Endothelial cell of umbilical vein (primary cell): ENCODE measurements around the gene ANKZF1. TPM values are rescaled to one million over a fixed set of nuclear protein-coding genes. Genes with fewer than 3 reads are reported as not detected.

ENCODE experiments used
- BruUV-seq: library from RNA; stranded (reverse); fragments of 400-500 nt; replicated peaks from 2 replicates; lab custom pipeline; 2021; lab: Mats Ljungman, UMichigan
- CTCF ChIA-PET: fragments of 300-600, 350-600 bp; sonication (Branson Sonifier 250); formaldehyde crosslinking; loops from one replicate; lab custom pipeline; 2021; ENCODE audit warnings: antibody characterized with exemption, inconsistent platforms; lab: Charles Lee
- POLR2A ChIA-PET: fragments of 300-600, 350-600 bp; sonication (Branson Sonifier 250); formaldehyde crosslinking; loops from one replicate; lab custom pipeline; 2021; ENCODE audit warnings: antibody characterized with exemption, inconsistent platforms; lab: Charles Lee
- DNase-seq: peaks from one replicate; pipeline ENCODE4 v3.0.0-alpha.2; 2011; ENCODE audit warnings: low read depth, low spot score
- FAIRE-seq: peaks from 2 replicates; lab custom pipeline; 2011; peaks lifted over from hg19 to GRCh38; lab: Jason Lieb, UNC
- H2AFZ ChIP-seq: 2 replicates; pipeline ENCODE4 v1.6.0; 2012; ENCODE audit warnings: low read depth, low read length, control low read depth, inconsistent platforms
- H3K27ac ChIP-seq: 2 replicates; pipeline ENCODE4 v1.5.1; 2011; ENCODE audit warnings: low read depth, mild to moderate bottlenecking, control low read depth, low read length, moderate library complexity; ENCODE audit not compliant: insufficient read depth
- H3K27me3 ChIP-seq, 2 experiments: 2 replicates each; pipeline versions ENCODE4 v1.6.0 to v1.6.1; 2011; ENCODE audit warnings: low read length in 2 of 2, mixed read lengths in 1 of 2; ENCODE audit not compliant: control insufficient read depth in 2 of 2, insufficient read depth in 2 of 2
- H3K36me3 ChIP-seq, 2 experiments: 2 replicates in 1 of 2; 3 replicates in 1 of 2; pipeline ENCODE4 v1.5.1; 2011; ENCODE audit warnings: low read length in 2 of 2, mild to moderate bottlenecking in 1 of 2, moderate library complexity in 1 of 2; ENCODE audit not compliant: control insufficient read depth in 2 of 2, insufficient read depth in 2 of 2; ENCODE audit errors: extremely low read depth in 1 of 2
- H3K4me1 ChIP-seq: 3 replicates; pipeline ENCODE4 v1.5.1; 2011; ENCODE audit warnings: mild to moderate bottlenecking, low read length; ENCODE audit not compliant: control insufficient read depth, insufficient read depth; ENCODE audit errors: extremely low read depth
- H3K4me2 ChIP-seq: 2 replicates; pipeline ENCODE4 v1.6.1; 2011; ENCODE audit warnings: low read length, control low read depth, mixed read lengths; ENCODE audit not compliant: insufficient read depth
- H3K4me3 ChIP-seq, 3 experiments: fragments of 200-600 bp in 1 of 3; sonication (generic), shearing (Covaris generic) in 1 of 3; replicated peaks in 1 of 3; 2 replicates each; pipeline ENCODE4 v1.5.1; 2011 to 2016; ENCODE audit warnings: control low read depth in 3 of 3, low read length in 3 of 3, mild to moderate bottlenecking in 2 of 3, inconsistent platforms in 1 of 3, low read depth in 1 of 3, moderate library complexity in 1 of 3; ENCODE audit not compliant: insufficient read depth in 1 of 3
- H3K79me2 ChIP-seq: 2 replicates; pipeline ENCODE4 v1.6.0; 2012; ENCODE audit warnings: low read length, inconsistent platforms; ENCODE audit not compliant: control insufficient read depth, insufficient read depth
- H3K9ac ChIP-seq: replicated peaks from 2 replicates; pipeline ENCODE3; 2011; ENCODE audit warnings: low read length, control low read depth; ENCODE audit not compliant: insufficient read depth; ENCODE audit errors: extremely low read depth
- H3K9me1 ChIP-seq: replicated peaks from 3 replicates; pipeline ENCODE4 v1.6.0; 2011; ENCODE audit warnings: mild to moderate bottlenecking, low read length; ENCODE audit not compliant: control insufficient read depth, insufficient read depth; ENCODE audit errors: extremely low read depth
- H3K9me3 ChIP-seq: replicated peaks from 2 replicates; pipeline ENCODE4 v1.5.1; 2012; ENCODE audit warnings: low read length, inconsistent platforms; ENCODE audit not compliant: control insufficient read depth, insufficient read depth
- H4K20me1 ChIP-seq: replicated peaks from 2 replicates; pipeline ENCODE3; 2011; ENCODE audit warnings: mild to moderate bottlenecking, low read length; ENCODE audit not compliant: control insufficient read depth, insufficient read depth; ENCODE audit errors: extremely low read depth
- FOS ChIP-seq: IDR thresholded peaks from 2 replicates; pipeline ENCODE4 v1.6.1; 2011; ENCODE audit warnings: mild to moderate bottlenecking, low read length, moderate library complexity, borderline replicate concordance; ENCODE audit not compliant: insufficient read depth
- GATA2 ChIP-seq: IDR thresholded peaks from 2 replicates; pipeline ENCODE4 v1.7.0; 2011; ENCODE audit warnings: low read depth, mild to moderate bottlenecking, moderate library complexity, mixed read lengths, low read length; ENCODE audit not compliant: insufficient read length, insufficient read depth
- JUN ChIP-seq: IDR thresholded peaks from 2 replicates; pipeline ENCODE4 v1.6.1; 2011; ENCODE audit warnings: borderline replicate concordance, low read depth; ENCODE audit not compliant: insufficient read length, insufficient read depth
- MYC ChIP-seq: IDR thresholded peaks from one replicate; pipeline ENCODE4 v1.6.1; 2011; ENCODE audit warnings: mild to moderate bottlenecking, low read depth, low read length
- dilution Hi-C: fragments of 300-500 bp; cut with MboI; formaldehyde crosslinking; loops from one replicate; pipeline ENCODE4 v1.15.0; 2019; ENCODE audit warnings: low sequenced_read_pairs; ENCODE audit not compliant: extremely low pct_ligation_motif_present
- intact Hi-C: fragments of 100-400 bp; cut with micrococcal nuclease; formaldehyde crosslinking; loops from one replicate; pipeline ENCODE4 v1.10.0; 2022
- polyA plus RNA-seq, 4 experiments: library from polyadenylated mRNA; depleted of rRNA in 3 of 4; stranded (reverse) in 3 of 4; unstranded in 1 of 4; fragments of >200 nt; gene quantifications; 2 replicates each; pipeline versions ENCODE4 v1.2.1 to v1.2.3, GENCODE V29; 2011 to 2012; ENCODE audit warnings: missing spikeins in 1 of 4
- total RNA-seq: library from RNA; stranded (reverse); gene quantifications from 2 replicates; pipeline ENCODE4 v1.2.3, GENCODE V29; 2021
- TF ChIP-seq, protein P1 (sequence below), 2 donors: IDR thresholded peaks; 1 replicate in 1 of 2; 2 replicates in 1 of 2; pipeline ENCODE4 v1.5.1; 2011; ENCODE audit warnings: low read length in 2 of 2, mild to moderate bottlenecking in 2 of 2, moderate library complexity in 2 of 2, control low read depth in 1 of 2, inconsistent platforms in 1 of 2, low read depth in 1 of 2; ENCODE audit not compliant: insufficient read depth in 1 of 2; ENCODE audit errors: extremely low read depth in 1 of 2

Gene ANKZF1
- total and polyA plus RNA-seq, 2 donors (not counting 3 experiments of a cell fraction or from before 2014, with no cell fraction given), result 26.5 to 36.2 TPM

- intact Hi-C loops (no loop called here), dilution Hi-C loops (no loop called here)
- H3K4me2 ChIP-seq, result no peak overlapping the region
- H3K4me3 ChIP-seq, result peak overlapping the region in 1 of 3 experiments; percentile 19
- no peaks in the 10 kb centered on the region for H3K27me3 ChIP-seq
- no peak overlapping the region for H3K9ac ChIP-seq
- POLR2A ChIA-PET, result no interaction called here
- no peaks in the 10 kb centered on the region for H4K20me1 ChIP-seq
- DNase-seq (peak; percentile 15), FAIRE-seq (no peak)
- peaks cover 15% of the 10 kb centered on the region for H3K79me2 ChIP-seq
- H3K36me3 ChIP-seq, result peaks cover 2% of the 10 kb centered on the region in 2 experiments
- no peaks in the 10 kb centered on the region for H3K9me3 ChIP-seq
- H3K4me1 ChIP-seq, result peaks cover 11% of the 10 kb centered on the region
- H3K27ac ChIP-seq, result no peak overlapping the region
- H2AFZ ChIP-seq, result peak overlapping the region; percentile 44
- no peaks in the 10 kb centered on the region for H3K9me1 ChIP-seq
- TF ChIP-seq JUN (no peak), GATA2 (no peak), FOS (no peak), MYC (no peak)
- TF ChIP-seq, protein P1, sequence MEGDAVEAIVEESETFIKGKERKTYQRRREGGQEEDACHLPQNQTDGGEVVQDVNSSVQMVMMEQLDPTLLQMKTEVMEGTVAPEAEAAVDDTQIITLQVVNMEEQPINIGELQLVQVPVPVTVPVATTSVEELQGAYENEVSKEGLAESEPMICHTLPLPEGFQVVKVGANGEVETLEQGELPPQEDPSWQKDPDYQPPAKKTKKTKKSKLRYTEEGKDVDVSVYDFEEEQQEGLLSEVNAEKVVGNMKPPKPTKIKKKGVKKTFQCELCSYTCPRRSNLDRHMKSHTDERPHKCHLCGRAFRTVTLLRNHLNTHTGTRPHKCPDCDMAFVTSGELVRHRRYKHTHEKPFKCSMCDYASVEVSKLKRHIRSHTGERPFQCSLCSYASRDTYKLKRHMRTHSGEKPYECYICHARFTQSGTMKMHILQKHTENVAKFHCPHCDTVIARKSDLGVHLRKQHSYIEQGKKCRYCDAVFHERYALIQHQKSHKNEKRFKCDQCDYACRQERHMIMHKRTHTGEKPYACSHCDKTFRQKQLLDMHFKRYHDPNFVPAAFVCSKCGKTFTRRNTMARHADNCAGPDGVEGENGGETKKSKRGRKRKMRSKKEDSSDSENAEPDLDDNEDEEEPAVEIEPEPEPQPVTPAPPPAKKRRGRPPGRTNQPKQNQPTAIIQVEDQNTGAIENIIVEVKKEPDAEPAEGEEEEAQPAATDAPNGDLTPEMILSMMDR (IDR thresholded peaks at IDR 0.05; ENCODE audit: extremely low read depth in 1 of 2, insufficient read depth in 1 of 2, low read depth in 1 of 2, low read length in 2 of 2), result no peak
- CTCF ChIA-PET, result interaction anchor here (1.8 kb wide), 1 partner anchor 13 kb away, joined by 5 read pairs; the partner anchor contains the start of genes ANKZF1 and ATG9A
- no TSS peak for BruUV-seq
These were observed 13.7 kb downstream of the ANKZF1 start for GRCh38 chr2:219243291-219243761.
